ENCODE measurements around the gene KLK8. TPM values are rescaled to one million over a fixed set of nuclear protein-coding genes. Genes with fewer than 3 reads are reported as not detected.

KLK8 gene
- total and polyA plus RNA-seq, 2 of the 13 experiments (the other 11 are each of a cell fraction or from before 2014, with no cell fraction given), result not detected

- Histone ChIP-seq H3K4me3 (replicated peaks in 1 of 3; ENCODE audit: insufficient read depth in 1 of 3, low read depth in 2 of 3, low read length in 3 of 3) (no peak overlapping the region), H3K4me1 (ENCODE audit: insufficient read depth, low read length) (no peaks in the 10 kb centered on the region), H3K79me2 (ENCODE audit: insufficient read depth, low read length) (no peaks in the 10 kb centered on the region), H2AFZ (ENCODE audit: low read length) (no peak overlapping the region), H3K27ac (ENCODE audit: extremely low read length, insufficient read depth, low read length) (no peak overlapping the region), H3K36me3 (replicated peaks in 1 of 2; ENCODE audit: control insufficient read depth in 1 of 2, insufficient read depth in 2 of 2, low read length in 2 of 2) (no peaks in the 10 kb centered on the region), H3K9me3 (ENCODE audit: low read length) (no peaks in the 10 kb centered on the region), H3K27me3 (ENCODE audit: control insufficient read depth in 1 of 2, insufficient read depth in 2 of 2, low read length in 2 of 2) (no peaks in the 10 kb centered on the region), H3K4me2 (ENCODE audit: low read depth, low read length) (no peak overlapping the region), H4K20me1 (ENCODE audit: insufficient read depth, low read length) (no peaks in the 10 kb centered on the region), H3K9ac (ENCODE audit: insufficient read depth, low read depth, low read length) (no peak overlapping the region)
- TF ChIP-seq TAF1 (CRISPR knock-in tag; IDR thresholded peaks at IDR 0.05), result no peak
- no peak for TF ChIP-seq ZNF512 (CRISPR knock-in tag; IDR thresholded peaks at IDR 0.05)
- TF ChIP-seq DMTF1 (CRISPR knock-in tag; IDR thresholded peaks at IDR 0.05), result no peak
- no peak for TF ChIP-seq CREM (IDR thresholded peaks at IDR 0.05)
- TF ChIP-seq CREM (CRISPR knock-in tag; IDR thresholded peaks at IDR 0.05), result no peak
- TF ChIP-seq ISX (CRISPR knock-in tag; conservative IDR thresholded peaks at IDR 0.05), result no peak
- TF ChIP-seq SKI (IDR thresholded peaks at IDR 0.05; ENCODE audit: partially characterized antibody), result no peak
- no peak for FAIRE-seq
- CTCF ChIA-PET (ENCODE audit: low intra/inter-chr PET ratio, low total read pairs), result no interaction called here
- WGBS (ENCODE audit: low lambda C conversion rate), result 5% methylated on average over 4 of the region's 4 CpGs
- no peak for DNase-seq (ENCODE audit: low spot score)
- in situ Hi-C loops (cut with HindIII; ENCODE audit: extremely low pct_ligation_motif_present, low pct_unique_long_range_greater_than_20kb) (no loop called here), intact Hi-C loops (cut with micrococcal nuclease; ENCODE audit: unreplicated experiment) (no loop called here)
- BruUV-seq (replicated peaks), result no TSS peak
- POLR2A ChIA-PET, result no interaction called here
- no peak for ATAC-seq
Observed at GRCh38 chr19:51047031-51047335, 45.6 kb upstream of the KLK8 start.

Measured in HepG2 (cell line).